ENCODE measurements around the gene USP37. TPM values are rescaled to one million over a fixed set of nuclear protein-coding genes. Genes with fewer than 3 reads are reported as not detected.

Gene USP37
- total and polyA plus RNA-seq, 2 of the 13 experiments (the other 11 are each of a cell fraction or from before 2014, with no cell fraction given), result 6.5 to 30.6 TPM

DNA sequence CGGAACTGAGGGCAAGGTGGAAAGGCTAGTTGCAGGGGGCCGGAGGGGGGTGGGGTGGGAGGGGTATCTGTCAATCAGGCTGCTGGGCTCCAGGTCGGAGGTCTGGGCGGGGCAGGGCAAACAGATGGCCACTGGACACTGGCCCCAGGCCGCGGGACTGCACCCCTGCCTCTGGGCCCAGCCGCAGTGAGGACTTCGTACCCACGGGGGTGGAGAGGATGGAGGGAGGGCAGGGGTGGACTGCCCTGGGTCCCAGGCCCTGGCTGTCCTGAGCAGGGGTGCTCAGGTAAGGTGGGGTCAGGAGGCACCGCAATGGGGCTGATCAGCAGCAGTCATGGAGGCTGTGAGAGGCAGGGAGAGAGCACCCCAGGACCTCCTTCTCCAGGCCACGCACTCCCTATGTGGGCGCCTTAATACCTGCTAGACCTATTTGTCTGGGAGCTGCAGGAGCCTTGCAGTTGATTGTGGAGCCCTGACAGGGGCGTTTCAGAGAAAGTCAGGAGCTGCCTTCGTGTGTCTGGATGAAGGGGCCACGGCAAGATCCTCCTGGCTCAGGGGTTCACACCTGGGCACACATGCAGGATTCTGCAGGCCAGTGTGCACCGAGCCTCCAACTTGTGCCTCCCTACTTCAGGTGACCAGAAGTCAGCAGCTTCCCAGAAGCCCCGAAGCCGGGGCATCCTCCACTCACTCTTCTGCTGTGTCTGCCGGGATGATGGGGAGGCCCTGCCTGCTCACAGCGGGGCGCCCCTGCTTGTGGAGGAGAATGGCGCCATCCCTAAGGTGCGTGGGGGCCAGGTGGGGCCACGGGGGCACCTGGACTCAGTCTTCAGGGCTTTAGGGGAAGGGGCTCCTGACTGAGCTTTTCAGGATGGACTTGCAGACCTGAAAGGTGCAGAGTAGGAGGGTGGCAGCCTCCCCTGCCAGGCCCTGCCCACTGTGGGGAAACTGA, 166.9 kb downstream of the USP37 start (continued):
- TF ChIP-seq, protein P1, sequence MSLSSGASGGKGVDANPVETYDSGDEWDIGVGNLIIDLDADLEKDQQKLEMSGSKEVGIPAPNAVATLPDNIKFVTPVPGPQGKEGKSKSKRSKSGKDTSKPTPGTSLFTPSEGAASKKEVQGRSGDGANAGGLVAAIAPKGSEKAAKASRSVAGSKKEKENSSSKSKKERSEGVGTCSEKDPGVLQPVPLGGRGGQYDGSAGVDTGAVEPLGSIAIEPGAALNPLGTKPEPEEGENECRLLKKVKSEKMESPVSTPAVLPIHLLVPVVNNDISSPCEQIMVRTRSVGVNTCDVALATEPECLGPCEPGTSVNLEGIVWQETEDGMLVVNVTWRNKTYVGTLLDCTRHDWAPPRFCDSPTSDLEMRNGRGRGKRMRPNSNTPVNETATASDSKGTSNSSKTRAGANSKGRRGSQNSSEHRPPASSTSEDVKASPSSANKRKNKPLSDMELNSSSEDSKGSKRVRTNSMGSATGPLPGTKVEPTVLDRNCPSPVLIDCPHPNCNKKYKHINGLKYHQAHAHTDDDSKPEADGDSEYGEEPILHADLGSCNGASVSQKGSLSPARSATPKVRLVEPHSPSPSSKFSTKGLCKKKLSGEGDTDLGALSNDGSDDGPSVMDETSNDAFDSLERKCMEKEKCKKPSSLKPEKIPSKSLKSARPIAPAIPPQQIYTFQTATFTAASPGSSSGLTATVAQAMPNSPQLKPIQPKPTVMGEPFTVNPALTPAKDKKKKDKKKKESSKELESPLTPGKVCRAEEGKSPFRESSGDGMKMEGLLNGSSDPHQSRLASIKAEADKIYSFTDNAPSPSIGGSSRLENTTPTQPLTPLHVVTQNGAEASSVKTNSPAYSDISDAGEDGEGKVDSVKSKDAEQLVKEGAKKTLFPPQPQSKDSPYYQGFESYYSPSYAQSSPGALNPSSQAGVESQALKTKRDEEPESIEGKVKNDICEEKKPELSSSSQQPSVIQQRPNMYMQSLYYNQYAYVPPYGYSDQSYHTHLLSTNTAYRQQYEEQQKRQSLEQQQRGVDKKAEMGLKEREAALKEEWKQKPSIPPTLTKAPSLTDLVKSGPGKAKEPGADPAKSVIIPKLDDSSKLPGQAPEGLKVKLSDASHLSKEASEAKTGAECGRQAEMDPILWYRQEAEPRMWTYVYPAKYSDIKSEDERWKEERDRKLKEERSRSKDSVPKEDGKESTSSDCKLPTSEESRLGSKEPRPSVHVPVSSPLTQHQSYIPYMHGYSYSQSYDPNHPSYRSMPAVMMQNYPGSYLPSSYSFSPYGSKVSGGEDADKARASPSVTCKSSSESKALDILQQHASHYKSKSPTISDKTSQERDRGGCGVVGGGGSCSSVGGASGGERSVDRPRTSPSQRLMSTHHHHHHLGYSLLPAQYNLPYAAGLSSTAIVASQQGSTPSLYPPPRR (CRISPR knock-in tag; IDR thresholded peaks at IDR 0.05; ENCODE audit: borderline replicate concordance), result peak; percentile 92
- TF ChIP-seq, protein P2, sequence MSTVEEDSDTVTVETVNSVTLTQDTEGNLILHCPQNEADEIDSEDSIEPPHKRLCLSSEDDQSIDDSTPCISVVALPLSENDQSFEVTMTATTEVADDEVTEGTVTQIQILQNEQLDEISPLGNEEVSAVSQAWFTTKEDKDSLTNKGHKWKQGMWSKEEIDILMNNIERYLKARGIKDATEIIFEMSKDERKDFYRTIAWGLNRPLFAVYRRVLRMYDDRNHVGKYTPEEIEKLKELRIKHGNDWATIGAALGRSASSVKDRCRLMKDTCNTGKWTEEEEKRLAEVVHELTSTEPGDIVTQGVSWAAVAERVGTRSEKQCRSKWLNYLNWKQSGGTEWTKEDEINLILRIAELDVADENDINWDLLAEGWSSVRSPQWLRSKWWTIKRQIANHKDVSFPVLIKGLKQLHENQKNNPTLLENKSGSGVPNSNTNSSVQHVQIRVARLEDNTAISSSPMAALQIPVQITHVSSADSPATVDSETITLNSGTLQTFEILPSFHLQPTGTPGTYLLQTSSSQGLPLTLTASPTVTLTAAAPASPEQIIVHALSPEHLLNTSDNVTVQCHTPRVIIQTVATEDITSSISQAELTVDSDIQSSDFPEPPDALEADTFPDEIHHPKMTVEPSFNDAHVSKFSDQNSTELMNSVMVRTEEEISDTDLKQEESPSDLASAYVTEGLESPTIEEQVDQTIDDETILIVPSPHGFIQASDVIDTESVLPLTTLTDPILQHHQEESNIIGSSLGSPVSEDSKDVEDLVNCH (CRISPR knock-in tag; IDR thresholded peaks at IDR 0.05), result peak; percentile 72; the same call in 1 of the 2 replicates
- TF ChIP-seq, protein P3, sequence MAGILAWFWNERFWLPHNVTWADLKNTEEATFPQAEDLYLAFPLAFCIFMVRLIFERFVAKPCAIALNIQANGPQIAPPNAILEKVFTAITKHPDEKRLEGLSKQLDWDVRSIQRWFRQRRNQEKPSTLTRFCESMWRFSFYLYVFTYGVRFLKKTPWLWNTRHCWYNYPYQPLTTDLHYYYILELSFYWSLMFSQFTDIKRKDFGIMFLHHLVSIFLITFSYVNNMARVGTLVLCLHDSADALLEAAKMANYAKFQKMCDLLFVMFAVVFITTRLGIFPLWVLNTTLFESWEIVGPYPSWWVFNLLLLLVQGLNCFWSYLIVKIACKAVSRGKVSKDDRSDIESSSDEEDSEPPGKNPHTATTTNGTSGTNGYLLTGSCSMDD (CRISPR knock-in tag; IDR thresholded peaks at IDR 0.05), result no peak
- TF ChIP-seq, protein P4, sequence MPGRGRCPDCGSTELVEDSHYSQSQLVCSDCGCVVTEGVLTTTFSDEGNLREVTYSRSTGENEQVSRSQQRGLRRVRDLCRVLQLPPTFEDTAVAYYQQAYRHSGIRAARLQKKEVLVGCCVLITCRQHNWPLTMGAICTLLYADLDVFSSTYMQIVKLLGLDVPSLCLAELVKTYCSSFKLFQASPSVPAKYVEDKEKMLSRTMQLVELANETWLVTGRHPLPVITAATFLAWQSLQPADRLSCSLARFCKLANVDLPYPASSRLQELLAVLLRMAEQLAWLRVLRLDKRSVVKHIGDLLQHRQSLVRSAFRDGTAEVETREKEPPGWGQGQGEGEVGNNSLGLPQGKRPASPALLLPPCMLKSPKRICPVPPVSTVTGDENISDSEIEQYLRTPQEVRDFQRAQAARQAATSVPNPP (CRISPR knock-in tag; IDR thresholded peaks at IDR 0.05), result 0 out of 2 replicates have a peak, but pooled peaks have one; percentile 77
- TF ChIP-seq, protein P5, sequence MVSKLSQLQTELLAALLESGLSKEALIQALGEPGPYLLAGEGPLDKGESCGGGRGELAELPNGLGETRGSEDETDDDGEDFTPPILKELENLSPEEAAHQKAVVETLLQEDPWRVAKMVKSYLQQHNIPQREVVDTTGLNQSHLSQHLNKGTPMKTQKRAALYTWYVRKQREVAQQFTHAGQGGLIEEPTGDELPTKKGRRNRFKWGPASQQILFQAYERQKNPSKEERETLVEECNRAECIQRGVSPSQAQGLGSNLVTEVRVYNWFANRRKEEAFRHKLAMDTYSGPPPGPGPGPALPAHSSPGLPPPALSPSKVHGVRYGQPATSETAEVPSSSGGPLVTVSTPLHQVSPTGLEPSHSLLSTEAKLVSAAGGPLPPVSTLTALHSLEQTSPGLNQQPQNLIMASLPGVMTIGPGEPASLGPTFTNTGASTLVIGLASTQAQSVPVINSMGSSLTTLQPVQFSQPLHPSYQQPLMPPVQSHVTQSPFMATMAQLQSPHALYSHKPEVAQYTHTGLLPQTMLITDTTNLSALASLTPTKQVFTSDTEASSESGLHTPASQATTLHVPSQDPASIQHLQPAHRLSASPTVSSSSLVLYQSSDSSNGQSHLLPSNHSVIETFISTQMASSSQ (IDR thresholded peaks at IDR 0.05; ENCODE audit: low read depth), result no peak
- TF ChIP-seq, protein P5 (CRISPR knock-in tag; IDR thresholded peaks at IDR 0.05; ENCODE audit: borderline replicate concordance), result peak; percentile 87
- TF ChIP-seq REL (CRISPR knock-in tag; conservative IDR thresholded peaks at IDR 0.05), result no peak; the same call in 1 of the 2 replicates
- peak; percentile 64 for TF ChIP-seq RBFOX2 (IDR thresholded peaks at IDR 0.05; ENCODE audit: low read depth, low read length)
- no peak for TF ChIP-seq RFXANK (CRISPR knock-in tag; IDR thresholded peaks at IDR 0.05)
- no peak for TF ChIP-seq ZFAT (CRISPR knock-in tag; conservative IDR thresholded peaks at IDR 0.05)
- TF ChIP-seq ZEB1 (IDR thresholded peaks at IDR 0.05; ENCODE audit: insufficient replicate concordance, low read depth), result no peak
- no peak for TF ChIP-seq ZFP82 (CRISPR knock-in tag; IDR thresholded peaks at IDR 0.05; ENCODE audit: borderline replicate concordance)
- peak; percentile 74; the same call in 1 of the 2 replicates for TF ChIP-seq ZNF292 (CRISPR knock-in tag; IDR thresholded peaks at IDR 0.05; ENCODE audit: borderline replicate concordance, low read depth)
- TF ChIP-seq XRCC5 (optimal IDR thresholded peaks at IDR 0.05; ENCODE audit: low read length), result peak; percentile 87

Measured in HepG2 (cell line).